ENCODE data around the gene LY6G6F.

LY6G6F gene

GRCh38 chr6:31736021-31736767 is 29.5 kb downstream of the LY6G6F start, which contains the start of gene CLIC1:
Gene CLIC1, minus strand, starts transcription at chr6:31736530. Its CDS starts 230 bp downstream, at chr6:31736300.
- peak within 1 kb of the TSS; percentile 99 to 100 (median 100) for H3K27ac Mint-ChIP-seq
- no peaks in the 10 kb centered on the region for H3K9me3 Mint-ChIP-seq
- H3K4me1 Mint-ChIP-seq = peaks cover 60% of the 10 kb centered on the region
- TF ChIP-seq CTCF (IDR thresholded peaks at IDR 0.05; ENCODE audit: unreplicated experiment in 3 of 3) = no peak
- no peaks in the 10 kb centered on the region for H3K27me3 Mint-ChIP-seq (ENCODE audit: low read depth)
- peaks cover 33% of the 10 kb centered on the region for H3K36me3 Mint-ChIP-seq (ENCODE audit: low read depth)
- H3K4me3 Mint-ChIP-seq = peak within 1 kb of the TSS; percentile 94 to 97 (median 95)

- Mint-ChIP-seq H3K4me3 (peak overlapping the region; percentile 94 to 97 (median 95)), H3K4me1 (peaks cover 60% of the 10 kb centered on the region), H3K9me3 (no peaks in the 10 kb centered on the region), H3K27ac (peak overlapping the region; percentile 99 to 100 (median 100)), H3K36me3 (ENCODE audit: low read depth) (peaks cover 33% of the 10 kb centered on the region), H3K27me3 (ENCODE audit: low read depth) (no peaks in the 10 kb centered on the region)
- no peak for TF ChIP-seq CTCF (IDR thresholded peaks at IDR 0.05; ENCODE audit: unreplicated experiment in 3 of 3)
These were observed 30.2 kb downstream of the LY6G6F start for GRCh38 chr6:31736768-31737314.

GRCh38 chr6:31737315-31737990 is 30.8 kb downstream of the LY6G6F start:
- H3K9me3 Mint-ChIP-seq = no peaks in the 10 kb centered on the region
- peaks cover 28% of the 10 kb centered on the region for H3K36me3 Mint-ChIP-seq (ENCODE audit: low read depth)
- no peak for TF ChIP-seq CTCF (IDR thresholded peaks at IDR 0.05; ENCODE audit: unreplicated experiment in 3 of 3)

GRCh38 chr6:31737991-31738979 is 31.6 kb downstream of the LY6G6F start:
- Mint-ChIP-seq H3K27ac (peak overlapping the region; percentile 99 to 100 (median 100)), H3K4me3 (peak overlapping the region; percentile 94 to 97 (median 95)), H3K4me1 (peaks cover 57% of the 10 kb centered on the region), H3K9me3 (no peaks in the 10 kb centered on the region), H3K27me3 (ENCODE audit: low read depth) (no peaks in the 10 kb centered on the region), H3K36me3 (ENCODE audit: low read depth) (peaks cover 24% of the 10 kb centered on the region)
- TF ChIP-seq CTCF (IDR thresholded peaks at IDR 0.05; ENCODE audit: unreplicated experiment in 3 of 3) = no peak

More at GRCh38 chr6:31737315-31737990, 30.8 kb downstream of the LY6G6F start:
- H3K4me3 Mint-ChIP-seq = peak overlapping the region; percentile 94 to 97 (median 95)
- H3K27me3 Mint-ChIP-seq (ENCODE audit: low read depth) = no peaks in the 10 kb centered on the region
- H3K4me1 Mint-ChIP-seq = peaks cover 60% of the 10 kb centered on the region
- H3K27ac Mint-ChIP-seq = peak overlapping the region; percentile 99 to 100 (median 100)

- Mint-ChIP-seq H3K36me3 (ENCODE audit: low read depth) (peaks cover 12% of the 10 kb centered on the region), H3K4me3 (peak within 1 kb of the TSS; percentile 94 to 97 (median 95))
These were observed 33.2 kb downstream of the LY6G6F start, which contains the start of gene MSH5 for GRCh38 chr6:31739639-31740396. Gene MSH5, plus strand, starts transcription at chr6:31740005. Its CDS starts 462 bp downstream, at chr6:31740467.

More at GRCh38 chr6:31739639-31740396, 33.2 kb downstream of the LY6G6F start, which contains the start of gene MSH5:
- Mint-ChIP-seq H3K4me1 (peaks cover 45% of the 10 kb centered on the region), H3K27me3 (ENCODE audit: low read depth) (no peaks in the 10 kb centered on the region), H3K27ac (peak within 1 kb of the TSS; percentile 99 to 100 (median 100)), H3K9me3 (no peaks in the 10 kb centered on the region)
- no peak for TF ChIP-seq CTCF (IDR thresholded peaks at IDR 0.05; ENCODE audit: unreplicated experiment in 3 of 3)

All from nephron (organoid).